Measurements from ENCODE around the gene SYNE1. TPM values are rescaled to one million over a fixed set of nuclear protein-coding genes. Genes with fewer than 3 reads are reported as not detected.

SYNE1 gene
- total RNA-seq, 2 experiments from 2014 or later: 74.6 to 140 TPM

DNA sequence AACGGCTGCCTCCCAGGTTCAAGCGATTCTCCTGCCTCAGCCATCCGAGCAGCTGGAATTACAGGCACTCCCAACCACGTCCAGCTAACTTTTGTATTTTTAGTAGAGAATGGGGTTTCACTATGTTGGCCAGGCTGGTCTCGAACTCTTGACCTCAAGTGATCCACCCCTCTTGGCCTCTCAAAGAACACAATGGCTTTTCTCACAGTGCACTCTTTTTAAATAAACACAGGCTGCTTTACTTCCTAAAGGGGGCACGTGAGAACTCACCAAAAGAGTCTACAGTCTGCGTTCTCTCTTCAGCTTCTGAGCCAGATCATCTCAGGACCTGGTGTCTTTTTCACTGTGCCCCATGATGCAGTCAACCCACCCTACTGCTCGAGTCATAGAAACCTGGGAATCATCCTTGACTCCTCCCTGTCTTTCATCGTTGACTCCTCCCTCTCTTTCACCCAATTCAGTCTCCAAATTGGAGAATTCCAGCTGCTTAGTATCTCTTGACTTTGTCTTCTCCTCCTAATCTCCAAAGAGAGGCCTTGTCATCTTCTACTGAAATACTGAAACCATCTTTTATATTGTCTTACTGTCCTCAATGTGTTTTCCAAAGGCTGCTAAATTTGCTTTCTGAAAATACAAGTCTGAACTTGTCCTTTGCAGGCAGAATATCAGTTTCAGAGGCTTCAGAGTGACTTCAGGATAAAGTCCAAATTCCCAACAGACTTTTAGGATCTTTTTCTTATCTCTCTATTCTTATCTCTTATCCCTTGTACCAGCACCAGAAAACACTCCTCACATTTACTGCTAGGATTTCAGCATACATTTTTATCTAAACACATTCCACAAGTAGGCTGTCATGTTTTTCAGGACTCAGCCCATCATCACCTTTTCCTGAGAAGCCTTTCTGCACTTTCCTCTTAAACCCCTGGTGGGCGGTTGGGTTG lies 323.4 kb downstream of the SYNE1 start:
- no peak for TF ChIP-seq EZH2phosphoT487 (IDR thresholded peaks at IDR 0.05; ENCODE audit: borderline replicate concordance, low read depth, low read length)
- TF ChIP-seq, protein P1, sequence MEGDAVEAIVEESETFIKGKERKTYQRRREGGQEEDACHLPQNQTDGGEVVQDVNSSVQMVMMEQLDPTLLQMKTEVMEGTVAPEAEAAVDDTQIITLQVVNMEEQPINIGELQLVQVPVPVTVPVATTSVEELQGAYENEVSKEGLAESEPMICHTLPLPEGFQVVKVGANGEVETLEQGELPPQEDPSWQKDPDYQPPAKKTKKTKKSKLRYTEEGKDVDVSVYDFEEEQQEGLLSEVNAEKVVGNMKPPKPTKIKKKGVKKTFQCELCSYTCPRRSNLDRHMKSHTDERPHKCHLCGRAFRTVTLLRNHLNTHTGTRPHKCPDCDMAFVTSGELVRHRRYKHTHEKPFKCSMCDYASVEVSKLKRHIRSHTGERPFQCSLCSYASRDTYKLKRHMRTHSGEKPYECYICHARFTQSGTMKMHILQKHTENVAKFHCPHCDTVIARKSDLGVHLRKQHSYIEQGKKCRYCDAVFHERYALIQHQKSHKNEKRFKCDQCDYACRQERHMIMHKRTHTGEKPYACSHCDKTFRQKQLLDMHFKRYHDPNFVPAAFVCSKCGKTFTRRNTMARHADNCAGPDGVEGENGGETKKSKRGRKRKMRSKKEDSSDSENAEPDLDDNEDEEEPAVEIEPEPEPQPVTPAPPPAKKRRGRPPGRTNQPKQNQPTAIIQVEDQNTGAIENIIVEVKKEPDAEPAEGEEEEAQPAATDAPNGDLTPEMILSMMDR (conservative IDR thresholded peaks at IDR 0.05; ENCODE audit: low read length): no peak
- Histone ChIP-seq H4K20me1 (ENCODE audit: insufficient read depth, low read length) (no peaks in the 10 kb centered on the region), H3K79me2 (ENCODE audit: insufficient read depth, low read depth, low read length) (no peaks in the 10 kb centered on the region), H3K9me3 (ENCODE audit: low read length) (no peaks in the 10 kb centered on the region), H3K4me1 (ENCODE audit: insufficient read depth, low read length, poor library complexity, severe bottlenecking) (peaks cover 9% of the 10 kb centered on the region), H3K4me3 (ENCODE audit: low read depth, low read length, poor library complexity, severe bottlenecking) (no peak overlapping the region), H2AFZ (ENCODE audit: low read length) (no peak overlapping the region), H3K27ac (ENCODE audit: low read depth, low read length, poor library complexity, severe bottlenecking) (no peak overlapping the region), H3K36me3 (ENCODE audit: insufficient read depth, low read length) (no peaks in the 10 kb centered on the region), H3K4me2 (ENCODE audit: low read length) (no peak overlapping the region), H3K9me2 (ENCODE audit: insufficient read depth, low read length) (no peaks in the 10 kb centered on the region)
- ChIA-PET CTCF (ENCODE audit: unreplicated experiment) (no interaction called here), POLR2A (no interaction called here)
- no peak for DNase-seq (ENCODE audit: low spot score)
- BruUV-seq (replicated peaks): no TSS peak
- intact Hi-C loops (cut with micrococcal nuclease; ENCODE audit: unreplicated experiment): no loop called here

DNA sequence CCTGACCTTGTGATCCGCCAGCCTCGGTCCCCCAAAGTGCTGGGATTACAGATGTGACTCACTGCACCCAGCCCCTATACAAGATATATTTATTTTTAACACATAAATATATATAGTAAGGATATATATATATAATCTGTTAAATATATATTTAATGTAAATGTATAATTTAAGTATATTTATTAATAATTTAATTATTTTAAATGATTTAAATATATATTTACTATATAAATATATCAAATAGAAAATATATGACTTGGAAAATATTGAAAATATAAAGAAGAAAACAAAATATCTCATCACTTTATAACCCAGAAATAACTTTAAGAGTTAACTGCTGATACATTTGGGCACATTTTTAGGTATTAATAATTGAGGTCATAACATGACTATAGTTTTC lies 324.7 kb downstream of the SYNE1 start:
- ChIA-PET POLR2A (interaction anchor here (2.1 to 5.4 kb wide), 2 partner anchors 11 to 14 kb away, joined by 5 to 29 read pairs; no protein-coding TSS in a partner anchor), CTCF (ENCODE audit: unreplicated experiment) (no interaction called here)
- Histone ChIP-seq H3K4me2 (ENCODE audit: low read length) (no peak overlapping the region), H3K4me1 (ENCODE audit: insufficient read depth, low read length, poor library complexity, severe bottlenecking) (peaks cover 9% of the 10 kb centered on the region), H4K20me1 (ENCODE audit: insufficient read depth, low read length) (no peaks in the 10 kb centered on the region), H3K36me3 (ENCODE audit: insufficient read depth, low read length) (no peaks in the 10 kb centered on the region), H3K27ac (ENCODE audit: low read depth, low read length, poor library complexity, severe bottlenecking) (no peak overlapping the region), H3K79me2 (ENCODE audit: insufficient read depth, low read depth, low read length) (no peaks in the 10 kb centered on the region), H3K4me3 (ENCODE audit: low read depth, low read length, poor library complexity, severe bottlenecking) (no peak overlapping the region), H3K9me3 (ENCODE audit: low read length) (no peaks in the 10 kb centered on the region), H3K9me2 (ENCODE audit: insufficient read depth, low read length) (no peaks in the 10 kb centered on the region), H2AFZ (ENCODE audit: low read length) (no peak overlapping the region)
- no TSS peak for BruUV-seq (replicated peaks)
- TF ChIP-seq, protein P1 (conservative IDR thresholded peaks at IDR 0.05; ENCODE audit: low read length): no peak
- TF ChIP-seq EZH2phosphoT487 (IDR thresholded peaks at IDR 0.05; ENCODE audit: borderline replicate concordance, low read depth, low read length): no peak
- no peak for DNase-seq (ENCODE audit: low spot score)
- intact Hi-C loops (cut with micrococcal nuclease; ENCODE audit: unreplicated experiment): no loop called here

All from OCI-LY7 (cell line).